Activated naive CD4-positive, alpha-beta T cell treated with anti-CD3 and anti-CD28 coated beads, Interleukin-2, amount 50 U/mL, for 16 hours (primary cell): ENCODE measurements around the gene CLEC12A.
"Not testable (repeated sequence)": the region's sequence is repeated elsewhere in the genome, so short reads cannot be mapped to it uniquely, and the experiment has no call there.

Experiments used
- DNase-seq: peaks from one replicate; pipeline ENCODE4 v3.0.0-alpha.2; 2020

The CLEC12A gene

DNA sequence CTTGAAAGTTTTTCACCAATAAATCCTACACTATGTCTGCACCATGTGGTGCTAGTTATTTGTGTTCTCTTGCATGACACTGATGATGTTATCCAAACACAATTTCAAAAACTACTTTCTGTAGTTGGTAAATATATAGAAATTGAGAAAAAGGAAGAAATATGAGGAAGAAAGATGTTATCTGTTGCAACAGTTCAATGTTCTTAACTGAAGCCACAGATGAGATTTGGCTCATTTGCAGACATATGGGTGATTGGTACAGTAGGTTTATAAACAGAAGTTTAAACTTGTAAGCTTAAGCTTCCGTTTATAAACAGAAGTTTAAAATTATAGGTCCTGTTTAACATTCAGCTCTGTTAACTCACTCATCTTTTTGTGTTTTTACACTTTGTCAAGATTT lies at the start of gene CLEC12A:
TSS of gene CLEC12A (plus strand) at position 229 of the 400 bp plus-strand sequence. CDS start 188 bp downstream, outside the sequence.
- no peak for DNase-seq

GRCh38 chr12:9922429-9922828 lies 48.8 kb upstream of the CLEC12A start:
- DNase-seq, result no peak

DNA sequence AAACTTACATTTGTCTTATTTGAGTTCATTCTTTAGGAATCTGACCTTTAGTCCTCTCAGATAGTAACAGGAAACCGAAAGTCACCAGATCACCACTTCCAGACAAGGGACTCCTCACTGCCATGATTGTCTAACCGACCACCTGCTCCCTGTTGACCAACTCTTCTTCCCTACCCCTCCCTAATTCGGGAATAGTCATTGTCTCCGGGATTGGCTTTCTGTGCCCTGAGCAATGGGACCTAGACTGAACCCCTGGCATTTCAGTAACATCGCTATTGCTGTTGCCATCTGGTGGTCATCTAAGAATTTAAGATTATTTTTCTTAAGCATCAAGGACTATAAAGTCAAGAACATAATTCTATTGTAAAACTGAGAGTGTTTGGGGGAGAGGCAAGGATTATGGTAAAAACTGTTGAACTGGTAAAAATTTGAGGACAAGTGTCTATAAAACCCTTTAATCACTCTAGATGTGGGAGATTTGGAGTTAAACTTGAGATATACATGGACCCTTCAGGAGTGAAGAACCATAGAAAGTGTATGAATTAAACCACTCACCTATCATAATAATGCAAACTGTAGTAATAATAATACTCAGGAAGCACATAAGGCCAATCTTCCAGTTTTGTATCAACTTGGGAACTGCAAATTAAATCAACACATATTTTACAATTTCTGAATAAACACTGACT lies 45.4 kb upstream of the CLEC12A start:
- no peak for DNase-seq

GRCh38 chr12:9926876-9927275 lies 44.3 kb upstream of the CLEC12A start:
- no peak for DNase-seq

GRCh38 chr12:9928607-9929006 lies 42.6 kb upstream of the CLEC12A start:
- DNase-seq, result no peak

- DNase-seq, result no peak
These were observed 40.0 kb upstream of the CLEC12A start for GRCh38 chr12:9931245-9931644.

- no peak for DNase-seq
These were observed 38.9 kb upstream of the CLEC12A start, which contains the start of gene CLEC2A for GRCh38 chr12:9932270-9932669. Gene CLEC2A, minus strand, starts transcription at chr12:9932370. Its CDS starts 41 bp downstream, at chr12:9932329.

DNA sequence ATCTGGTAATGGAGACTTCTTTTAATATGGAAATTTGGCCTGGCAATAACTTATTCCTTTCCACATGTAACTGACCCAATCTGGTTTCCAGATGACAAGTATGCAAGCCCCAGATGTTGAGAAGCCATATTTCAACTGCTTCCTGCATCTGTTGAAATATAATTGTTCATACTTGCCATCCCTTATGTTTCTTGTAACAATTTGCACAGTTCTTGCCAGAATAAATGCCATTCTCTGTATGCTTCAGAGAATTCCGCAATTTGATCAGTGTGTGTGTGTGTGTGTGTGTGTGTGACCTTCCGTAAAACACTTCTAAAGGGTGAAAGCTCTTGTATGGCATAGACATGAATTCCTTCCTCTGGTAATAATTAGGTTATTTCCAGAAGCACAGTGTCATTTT lies 37.3 kb upstream of the CLEC12A start:
- DNase-seq, result no peak

DNA sequence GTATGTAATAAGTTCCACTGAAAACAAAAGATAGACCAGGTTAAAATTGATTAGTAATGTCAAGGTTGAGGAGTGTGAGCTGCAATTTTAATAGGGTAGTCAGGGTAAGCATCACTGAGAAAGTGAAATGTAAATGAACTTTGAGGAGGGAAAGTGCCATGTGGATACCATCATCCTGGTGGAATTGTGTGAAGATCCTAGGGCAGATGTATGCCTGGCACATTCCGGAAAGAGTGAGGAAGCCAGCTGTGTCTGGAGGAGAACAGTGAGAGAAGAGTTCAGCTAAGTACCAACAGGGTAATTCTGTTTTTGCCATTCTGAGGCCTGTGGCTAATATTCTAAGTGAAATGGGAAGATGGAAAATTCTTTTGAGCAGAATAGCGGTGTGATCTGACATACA lies 36.2 kb upstream of the CLEC12A start:
- no peak for DNase-seq

DNA sequence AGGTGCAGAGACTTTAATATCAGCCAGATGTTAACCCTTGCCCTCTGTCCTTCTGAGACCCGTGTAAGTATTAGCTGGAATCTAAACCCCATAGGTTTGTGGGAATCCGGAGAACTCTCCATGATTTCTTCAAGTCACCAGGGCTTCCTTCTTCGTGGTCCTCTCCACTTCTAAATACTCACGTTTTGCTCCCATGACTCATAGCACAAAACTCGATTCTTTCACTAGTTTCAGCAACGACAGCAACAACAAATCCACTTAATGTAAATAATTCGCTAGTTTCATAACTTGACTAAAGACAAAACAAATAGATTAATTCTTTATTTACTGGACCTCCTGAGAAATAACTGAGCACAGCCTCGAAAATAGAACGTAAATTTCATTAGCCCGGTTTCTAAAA lies 34.6 kb upstream of the CLEC12A start:
- DNase-seq, result no peak

- no peak for DNase-seq
These were observed 30.8 kb upstream of the CLEC12A start for GRCh38 chr12:9940375-9940774.

GRCh38 chr12:9941838-9942237 lies 29.4 kb upstream of the CLEC12A start:
- no peak for DNase-seq

DNA sequence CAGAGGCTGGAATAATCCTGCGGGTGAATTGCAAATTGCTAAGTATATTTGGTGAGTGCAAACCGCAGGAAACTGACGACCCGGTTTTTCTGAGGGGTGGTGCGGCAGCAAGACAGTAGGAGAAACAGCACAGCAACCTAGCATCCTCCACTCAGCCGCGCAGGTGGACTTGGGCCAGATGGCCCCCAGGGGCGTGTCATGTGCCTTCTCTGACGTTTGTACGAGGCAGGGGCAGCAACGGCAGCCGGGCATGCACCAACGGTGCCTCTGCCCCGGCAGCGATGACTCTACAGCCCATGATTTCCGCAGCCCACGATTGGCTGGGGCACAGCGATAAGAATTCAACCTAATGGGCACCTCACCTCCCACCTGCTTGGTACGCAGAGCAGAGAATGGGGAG lies 28.0 kb upstream of the CLEC12A start:
- DNase-seq, result peak; percentile 16

- no peak for DNase-seq
These were observed 26.8 kb upstream of the CLEC12A start for GRCh38 chr12:9944391-9944790.

DNA sequence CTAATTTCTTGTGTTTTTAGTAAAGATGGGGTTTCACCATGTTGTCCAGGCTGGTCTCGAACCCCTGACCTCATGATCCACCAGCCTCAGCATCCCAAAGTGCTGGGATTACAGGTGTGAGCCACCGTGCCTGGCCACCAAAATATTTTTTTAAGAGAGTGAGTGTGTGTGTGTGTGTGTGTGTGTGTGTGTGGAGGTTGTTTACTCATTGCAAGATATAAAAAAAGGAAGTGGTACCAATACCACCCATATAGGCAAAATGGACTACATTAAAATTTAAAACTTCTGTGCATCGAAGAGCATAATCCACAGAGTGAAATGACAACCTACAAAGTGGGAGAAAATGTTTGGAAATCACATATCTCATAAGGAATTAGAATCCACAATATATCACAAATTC lies 23.5 kb upstream of the CLEC12A start:
- DNase-seq, result no peak

DNA sequence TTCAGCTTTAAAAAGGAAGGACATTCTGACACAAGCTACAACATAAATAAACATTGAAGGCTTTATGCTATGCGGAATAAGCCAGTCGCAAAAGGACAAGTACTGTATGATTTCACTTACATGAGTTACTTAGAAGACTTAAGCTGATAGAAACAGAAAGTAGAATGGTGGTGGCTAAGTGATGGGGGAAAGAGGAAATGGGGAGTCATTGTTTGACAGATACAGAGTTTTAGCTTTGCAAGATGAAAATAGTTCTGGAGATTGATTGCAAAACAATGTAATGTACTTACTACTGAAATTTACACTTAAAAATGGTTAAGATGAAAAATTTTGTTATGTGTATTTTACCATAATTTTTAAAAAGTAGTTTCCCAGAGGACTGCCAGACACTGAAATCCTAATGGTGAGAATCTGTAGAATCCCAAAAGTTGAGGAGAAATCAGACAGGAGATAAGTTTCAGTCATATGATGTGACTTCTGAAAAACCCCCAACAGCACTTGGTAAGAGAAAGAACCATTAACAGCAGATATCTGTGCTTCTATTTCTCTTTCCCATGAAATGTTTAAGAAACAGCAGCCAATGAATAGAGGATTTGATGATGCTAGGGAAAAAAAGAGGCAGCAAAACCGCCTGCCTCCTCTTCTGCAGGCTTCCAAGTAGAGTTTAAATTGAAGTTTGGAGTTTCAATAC lies 22.5 kb upstream of the CLEC12A start:
- no peak for DNase-seq

DNA sequence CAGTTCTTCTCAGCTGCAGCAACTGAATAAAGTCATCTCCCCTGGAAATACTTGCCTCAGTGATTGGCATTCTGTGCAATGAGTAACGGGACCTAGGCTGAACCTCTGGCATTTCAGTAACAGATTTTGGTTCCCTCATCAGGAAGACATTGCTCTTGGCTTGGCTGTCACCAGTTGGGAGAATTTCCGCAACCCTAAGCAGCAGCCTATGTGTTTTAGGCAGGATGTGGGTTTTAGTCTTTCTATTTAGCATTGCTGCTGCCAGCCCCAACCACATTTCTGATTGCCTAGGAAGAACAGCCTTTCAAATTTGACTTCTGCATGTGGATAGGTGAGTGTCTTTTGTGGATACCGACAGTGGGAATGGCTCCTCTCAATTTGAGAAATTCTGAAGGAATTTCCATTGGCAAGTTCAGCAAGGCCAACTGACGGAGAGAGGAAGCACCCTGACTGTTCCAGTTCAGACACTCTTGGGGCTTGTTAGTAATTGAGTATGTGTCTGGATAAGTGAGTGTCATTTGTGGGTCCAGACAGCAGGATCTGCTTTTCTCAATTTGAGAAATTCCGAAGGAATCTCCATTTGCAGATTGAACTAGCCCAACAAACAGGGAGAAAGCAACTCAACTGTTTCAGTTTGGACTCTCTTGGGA lies 20.1 kb upstream of the CLEC12A start:
- DNase-seq, result no peak

GRCh38 chr12:9952954-9953729 lies 18.1 kb upstream of the CLEC12A start:
- DNase-seq, result not testable (repeated sequence)

GRCh38 chr12:9957834-9958233 lies 13.4 kb upstream of the CLEC12A start:
- DNase-seq, result no peak

DNA sequence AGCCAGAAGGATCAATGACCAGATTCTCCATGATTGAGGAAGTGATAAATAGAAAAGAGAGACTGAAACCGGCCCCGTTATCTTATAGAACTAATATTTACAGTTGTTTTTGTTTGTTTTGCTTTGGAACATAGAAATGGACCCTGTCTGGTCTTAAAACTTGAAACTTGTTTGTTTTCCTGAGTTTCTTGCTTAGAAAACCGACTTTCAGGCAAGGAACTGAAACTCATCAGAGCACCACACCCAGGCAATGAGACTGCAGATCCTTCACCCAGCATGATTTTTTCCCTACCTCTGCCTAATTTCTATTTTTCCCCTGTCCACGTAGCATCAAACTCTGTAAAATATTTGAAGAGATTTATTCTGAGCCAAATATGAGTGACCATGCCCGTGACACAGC lies 10.6 kb upstream of the CLEC12A start:
- no peak for DNase-seq

DNA sequence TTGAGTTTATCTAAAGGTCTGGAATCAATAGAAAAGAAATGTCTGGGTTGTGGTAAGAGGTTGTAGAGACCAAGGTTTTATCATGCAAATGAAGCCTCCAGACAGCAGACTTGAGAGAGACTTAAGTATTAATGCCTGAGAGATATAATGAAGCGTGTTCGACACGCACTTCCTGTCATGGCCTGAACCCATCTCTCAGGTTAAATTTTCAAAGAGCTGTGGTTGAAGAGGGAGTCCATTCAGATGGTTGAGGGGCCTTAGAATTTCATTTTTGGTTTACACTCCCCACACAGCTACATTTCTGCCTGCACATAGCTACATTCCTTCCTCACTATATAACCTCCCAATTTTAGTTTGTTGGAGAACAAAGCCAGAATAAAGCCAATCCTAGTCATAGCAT lies 10.1 kb upstream of the CLEC12A start:
- no peak for DNase-seq

DNA sequence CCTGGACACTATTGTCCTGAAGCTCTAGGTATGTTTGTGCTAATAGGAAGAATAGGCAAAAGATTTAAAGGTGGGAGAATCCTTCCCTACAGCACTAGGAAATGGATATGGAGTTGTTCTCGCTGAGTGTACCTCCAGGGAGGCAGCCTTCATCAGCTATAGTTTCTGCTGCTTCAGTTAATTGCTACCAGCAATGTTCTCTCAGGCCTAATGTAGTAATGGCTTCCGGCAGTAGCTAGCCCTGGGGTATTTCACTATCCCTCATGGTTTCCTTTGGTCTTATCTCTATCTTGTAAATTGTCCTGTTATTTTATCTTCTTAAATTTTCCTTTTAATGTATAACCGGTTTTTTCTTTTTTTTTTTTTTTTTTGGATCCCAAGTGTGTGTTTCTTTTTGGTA lies 9.3 kb upstream of the CLEC12A start:
- no peak for DNase-seq

DNA sequence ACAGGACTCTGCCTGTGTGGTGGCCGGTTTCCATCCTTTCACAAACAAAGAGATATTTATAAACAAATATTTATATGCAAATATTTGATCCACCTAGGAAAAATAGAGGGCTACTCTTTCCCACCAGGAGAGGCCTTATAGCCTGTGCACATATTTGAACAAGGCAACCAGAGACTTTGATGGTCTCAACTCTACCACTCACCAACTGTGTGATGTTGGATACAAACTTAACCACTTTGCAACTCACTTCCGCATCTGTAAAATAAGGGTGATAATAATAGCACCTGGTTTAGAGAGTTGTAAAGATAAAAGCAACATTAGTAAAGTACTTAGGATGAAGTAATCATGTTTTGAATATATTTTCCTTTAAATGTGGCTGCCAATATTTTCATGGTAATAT lies 1.5 kb upstream of the CLEC12A start:
- no peak for DNase-seq
